ENCODE measurements around the gene ANKRD33. TPM values are rescaled to one million over a fixed set of nuclear protein-coding genes. Genes with fewer than 3 reads are reported as not detected.

Gene ANKRD33
- total RNA-seq, 1 donor from 2014 or later = not detected

DNA sequence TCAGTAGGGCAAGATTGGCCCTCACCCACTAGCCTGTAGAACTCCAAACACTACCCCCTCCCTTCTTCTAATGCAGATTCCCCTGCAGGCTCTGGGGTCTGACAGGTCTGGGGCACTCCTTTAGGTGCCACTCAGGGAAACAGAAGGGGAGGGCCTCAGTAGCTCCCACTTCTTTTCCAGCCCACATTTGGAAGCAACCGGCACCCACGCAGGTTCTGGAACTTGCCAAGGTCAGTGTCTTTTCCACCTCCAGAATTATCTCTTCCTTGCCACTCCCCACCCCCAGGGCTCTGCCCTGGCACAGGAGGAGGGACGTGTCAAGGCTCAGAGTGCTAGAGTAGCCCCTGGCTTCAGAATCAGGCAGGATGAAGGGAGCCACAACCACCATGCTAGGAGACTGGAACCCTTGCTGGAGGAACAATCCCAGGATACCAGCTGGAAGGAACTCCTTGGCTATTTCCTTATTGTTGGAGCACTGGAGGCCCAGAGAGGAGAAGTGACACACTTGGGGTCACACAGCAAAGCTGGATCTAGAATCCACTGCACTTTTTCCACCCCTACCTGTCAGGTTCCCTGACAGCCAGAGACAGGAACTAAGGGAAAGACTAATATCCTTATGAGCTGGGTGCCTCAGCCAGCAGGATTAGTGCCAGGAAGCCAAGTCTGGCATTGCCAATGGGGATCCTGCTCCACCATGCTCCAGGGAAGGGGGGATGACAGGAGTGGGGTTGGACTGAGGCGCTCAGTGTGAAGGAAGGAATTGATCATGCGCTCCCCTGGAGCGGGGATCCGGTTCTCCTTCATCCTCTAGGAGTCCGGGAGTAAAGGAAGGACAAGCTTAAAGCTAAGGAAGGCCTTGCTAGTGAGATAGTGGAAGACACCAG lies 37.6 kb upstream of the ANKRD33 start:
- no peak overlapping the region for H3K4me3 Mint-ChIP-seq
- H3K27me3 Mint-ChIP-seq = peaks cover 49% of the 10 kb centered on the region
- DNase-seq = no peak
- intact Hi-C loops (cut with micrococcal nuclease) = no loop called here
- peaks cover 9% of the 10 kb centered on the region for H3K4me1 Mint-ChIP-seq
- H3K27ac Mint-ChIP-seq = no peak overlapping the region
- no peaks in the 10 kb centered on the region for H3K9me3 Mint-ChIP-seq
- H3K36me3 Mint-ChIP-seq (ENCODE audit: low read depth) = peaks cover 2% of the 10 kb centered on the region

DNA sequence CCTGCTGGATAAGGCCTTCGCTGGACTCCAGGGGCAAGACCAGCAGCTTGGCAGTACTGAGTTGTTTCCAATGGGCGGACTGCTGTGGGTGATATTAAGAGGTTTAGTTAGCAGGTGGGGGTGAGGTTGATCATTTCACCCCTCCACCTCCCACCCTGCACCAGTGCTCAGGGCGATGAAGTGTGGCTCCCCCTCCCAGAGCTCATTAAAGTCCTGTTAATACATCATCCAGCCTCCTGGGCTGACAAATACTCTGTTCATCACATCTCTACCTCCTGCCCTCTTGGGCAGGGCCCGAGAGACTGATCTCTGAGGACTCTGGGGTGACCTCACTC lies 37.0 kb upstream of the ANKRD33 start:
- no peaks in the 10 kb centered on the region for H3K9me3 Mint-ChIP-seq
- DNase-seq = no peak
- H3K27ac Mint-ChIP-seq = no peak overlapping the region
- H3K36me3 Mint-ChIP-seq (ENCODE audit: low read depth) = peaks cover 2% of the 10 kb centered on the region
- H3K27me3 Mint-ChIP-seq = peaks cover 43% of the 10 kb centered on the region
- intact Hi-C loops (cut with micrococcal nuclease) = no loop called here
- H3K4me3 Mint-ChIP-seq = no peak overlapping the region
- H3K4me1 Mint-ChIP-seq = peaks cover 9% of the 10 kb centered on the region

DNA sequence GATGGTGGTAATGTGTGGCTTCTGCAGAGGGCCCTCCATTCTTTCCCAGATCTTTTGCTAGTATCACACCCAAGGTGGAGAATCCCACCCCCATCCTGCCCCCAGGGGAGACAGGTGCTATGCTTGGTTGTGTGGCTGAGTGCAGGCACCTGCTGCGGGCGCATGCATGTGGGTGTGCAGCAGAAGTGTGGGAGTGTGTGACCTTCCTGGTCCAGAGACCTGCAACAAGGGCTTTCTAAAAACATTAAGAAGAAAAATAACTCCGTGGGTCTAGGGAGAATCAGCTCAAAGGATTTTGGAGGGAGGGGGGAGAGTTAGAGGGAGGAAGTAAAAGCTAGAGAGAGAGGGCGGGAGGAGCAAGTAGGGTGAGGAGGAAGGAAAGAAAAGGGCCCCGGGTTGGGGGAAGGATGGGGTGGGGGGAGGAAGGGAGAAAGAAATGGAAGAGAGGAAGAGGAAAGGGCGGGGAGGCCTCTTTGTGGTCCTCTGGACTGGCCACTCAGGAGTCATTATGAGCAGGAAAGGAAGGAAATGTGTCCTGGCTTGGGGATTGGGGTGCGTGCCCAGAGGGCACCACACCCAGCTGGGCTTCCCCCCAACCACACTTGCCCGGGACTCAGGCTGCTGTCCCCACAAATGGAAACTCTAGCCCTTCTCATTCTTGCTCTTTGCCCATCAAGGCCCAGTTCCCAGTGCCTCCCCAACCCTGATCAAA lies 36.3 kb upstream of the ANKRD33 start:
- no peak overlapping the region for H3K4me3 Mint-ChIP-seq
- DNase-seq = no peak
- no peaks in the 10 kb centered on the region for H3K9me3 Mint-ChIP-seq
- H3K4me1 Mint-ChIP-seq = peaks cover 7% of the 10 kb centered on the region
- intact Hi-C loops (cut with micrococcal nuclease) = no loop called here
- no peak overlapping the region for H3K27ac Mint-ChIP-seq
- H3K36me3 Mint-ChIP-seq (ENCODE audit: low read depth) = no peaks in the 10 kb centered on the region
- peaks cover 41% of the 10 kb centered on the region for H3K27me3 Mint-ChIP-seq

DNA sequence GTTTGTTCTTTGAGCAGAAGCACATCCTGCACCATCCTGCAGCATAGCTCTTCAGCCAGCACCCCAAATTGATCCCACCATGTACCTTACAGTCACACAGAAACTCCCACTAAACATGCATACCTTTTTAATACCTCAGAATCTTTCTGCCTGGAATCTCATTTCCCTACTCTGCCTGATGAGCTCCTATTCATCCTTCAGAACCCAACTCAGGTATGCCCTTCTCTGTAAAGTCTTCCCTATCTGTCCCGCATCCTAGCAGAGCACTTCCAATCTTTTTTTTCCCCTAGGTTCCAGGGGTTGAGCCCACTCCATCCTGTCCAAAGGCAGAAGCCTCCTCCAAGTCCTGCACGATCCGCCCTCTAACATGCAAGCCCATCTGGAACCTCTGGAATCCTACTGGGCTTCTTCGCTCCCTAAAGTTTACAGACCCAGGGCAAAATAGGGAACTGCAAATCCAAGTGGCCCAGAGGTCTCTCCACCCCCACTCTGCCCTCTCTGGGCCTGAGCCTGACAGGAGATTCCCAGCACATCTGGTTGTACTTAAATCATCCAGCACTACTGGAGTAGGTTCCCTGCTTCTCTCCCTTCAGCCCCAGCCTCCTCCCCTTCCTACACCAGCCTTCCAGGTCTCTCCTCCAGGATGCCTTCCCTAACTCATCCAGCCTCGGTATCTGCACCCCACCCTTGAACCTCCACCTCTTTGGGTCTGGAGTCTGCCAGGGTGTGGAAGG lies 35.3 kb upstream of the ANKRD33 start:
- Mint-ChIP-seq H3K4me1 (peaks cover 5% of the 10 kb centered on the region), H3K4me3 (no peak overlapping the region), H3K27me3 (peaks cover 41% of the 10 kb centered on the region), H3K9me3 (no peaks in the 10 kb centered on the region), H3K36me3 (ENCODE audit: low read depth) (no peaks in the 10 kb centered on the region), H3K27ac (no peak overlapping the region)
- intact Hi-C loops (cut with micrococcal nuclease) = no loop called here
- no peak for DNase-seq

DNA sequence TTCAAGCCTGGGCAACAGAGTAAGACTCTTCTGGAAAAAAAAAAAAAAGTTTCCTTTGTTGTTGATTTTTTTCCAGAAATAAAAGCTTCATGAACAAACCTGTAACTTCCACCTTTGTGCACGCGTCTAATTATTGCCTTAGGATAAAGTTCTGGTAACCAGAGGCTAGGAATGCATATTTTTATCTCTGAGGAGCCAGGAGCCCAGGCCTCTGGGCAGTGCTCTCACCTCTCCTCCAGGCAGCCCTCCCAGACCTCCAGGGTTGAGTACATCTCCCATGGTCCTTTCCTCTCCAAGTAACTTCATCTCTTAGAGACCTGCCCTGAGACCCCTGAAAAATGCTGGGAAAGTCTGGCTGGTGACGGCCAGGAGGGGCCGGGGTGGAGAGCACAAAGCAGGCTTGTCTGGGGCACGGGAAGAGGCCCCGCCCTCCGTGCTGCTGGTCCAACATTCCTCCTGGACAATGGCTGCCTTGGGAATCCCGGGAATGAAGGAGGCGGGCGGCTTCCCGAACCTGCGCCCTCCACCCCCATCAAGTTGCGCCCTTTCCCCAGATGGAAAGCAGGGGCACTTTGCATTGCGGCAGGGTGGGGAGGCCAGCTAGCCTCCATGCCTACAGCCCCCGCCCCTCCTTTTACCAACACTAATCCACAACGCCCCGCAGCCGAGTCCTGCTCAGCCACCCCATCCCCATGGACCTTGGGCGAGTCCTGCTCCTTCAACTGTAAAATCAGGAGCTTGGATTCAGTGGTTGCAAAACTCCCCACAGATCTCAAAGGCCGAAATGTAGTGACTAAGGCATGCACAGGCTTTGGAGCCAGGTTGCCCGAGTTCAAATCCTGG lies 32.1 kb upstream of the ANKRD33 start:
- peaks cover 29% of the 10 kb centered on the region for H3K27me3 Mint-ChIP-seq
- no peaks in the 10 kb centered on the region for H3K36me3 Mint-ChIP-seq (ENCODE audit: low read depth)
- H3K27ac Mint-ChIP-seq = no peak overlapping the region
- DNase-seq = no peak
- H3K4me3 Mint-ChIP-seq = no peak overlapping the region
- intact Hi-C loops (cut with micrococcal nuclease) = no loop called here
- H3K4me1 Mint-ChIP-seq = peaks cover 5% of the 10 kb centered on the region
- no peaks in the 10 kb centered on the region for H3K9me3 Mint-ChIP-seq

DNA sequence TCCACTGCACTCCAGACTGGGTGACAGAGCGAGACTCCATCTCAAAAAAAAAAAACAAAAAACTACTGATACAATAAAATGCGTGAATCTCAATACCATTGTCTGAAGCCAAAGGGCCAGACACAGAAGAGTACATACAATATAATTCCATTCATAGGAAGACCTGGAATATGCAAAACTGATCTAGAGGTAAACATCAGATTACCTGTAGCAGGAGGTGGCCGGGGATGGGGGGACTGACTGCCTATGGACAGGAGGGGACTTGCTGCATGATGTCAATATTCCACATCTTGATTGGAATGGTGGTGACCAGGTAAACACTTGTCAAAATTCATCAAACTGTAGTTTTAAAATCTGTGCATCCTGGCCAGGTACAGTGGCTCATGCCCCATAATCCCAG lies 26.9 kb upstream of the ANKRD33 start:
- Mint-ChIP-seq H3K9me3 (no peaks in the 10 kb centered on the region), H3K4me3 (no peak overlapping the region), H3K27ac (no peak overlapping the region), H3K27me3 (peaks cover 48% of the 10 kb centered on the region), H3K4me1 (no peaks in the 10 kb centered on the region), H3K36me3 (ENCODE audit: low read depth) (no peaks in the 10 kb centered on the region)
- intact Hi-C loops (cut with micrococcal nuclease) = no loop called here
- DNase-seq = no peak

DNA sequence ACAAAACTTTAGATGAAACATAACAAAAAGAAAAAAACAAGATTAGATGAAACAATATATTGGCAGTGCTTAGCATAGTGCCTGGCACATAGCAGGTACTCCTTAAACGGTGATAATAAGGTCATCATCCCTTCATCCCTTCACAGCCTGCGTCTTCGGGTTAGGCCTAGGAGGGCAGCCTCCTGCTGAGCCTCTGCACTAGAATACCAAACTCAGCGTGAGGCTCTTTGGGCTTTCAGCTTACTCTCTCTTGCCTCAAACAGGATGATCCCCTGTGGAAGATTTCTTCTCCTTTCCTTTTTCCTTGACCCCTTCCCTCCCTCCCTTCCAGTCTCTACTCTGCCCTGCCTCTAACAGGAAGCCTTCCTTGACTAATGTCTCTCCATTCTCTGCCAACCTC lies 25.0 kb upstream of the ANKRD33 start:
- H3K27me3 Mint-ChIP-seq = peaks cover 52% of the 10 kb centered on the region

DNA sequence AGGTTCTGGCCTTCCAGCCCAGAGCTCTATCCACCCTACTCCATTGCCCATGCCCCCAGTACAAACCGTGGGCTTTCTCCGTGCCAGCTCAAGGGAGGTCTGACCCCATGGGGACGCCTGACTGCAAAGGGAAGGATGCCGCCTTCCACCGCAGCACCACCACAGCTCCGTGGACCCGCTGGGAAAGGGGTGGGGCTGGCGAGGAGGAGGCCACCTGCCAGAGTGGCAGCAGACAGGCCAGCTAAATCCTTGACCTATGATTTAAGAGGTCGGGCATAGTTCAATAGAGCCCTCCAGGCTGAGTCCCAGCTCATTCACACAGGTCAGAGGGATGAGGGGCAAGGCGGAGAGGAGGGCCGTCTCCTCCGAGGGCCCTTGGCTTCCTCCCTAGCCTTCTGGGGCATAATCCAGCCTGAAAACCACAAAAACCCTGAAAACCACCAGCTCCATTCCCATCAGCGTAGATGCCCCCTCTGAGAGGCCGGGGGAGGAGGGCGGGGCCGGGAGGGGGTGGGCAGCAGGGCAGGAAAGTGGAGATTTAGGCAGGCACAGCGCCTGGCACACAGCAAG lies 24.5 kb upstream of the ANKRD33 start:
- Mint-ChIP-seq H3K36me3 (ENCODE audit: low read depth) (no peaks in the 10 kb centered on the region), H3K9me3 (no peaks in the 10 kb centered on the region), H3K4me1 (no peaks in the 10 kb centered on the region), H3K27ac (no peak overlapping the region), H3K4me3 (no peak overlapping the region), H3K27me3 (peaks cover 57% of the 10 kb centered on the region)
- intact Hi-C loops (cut with micrococcal nuclease) = no loop called here
- DNase-seq = no peak

More for the DNA sequence above, 25.0 kb upstream of the ANKRD33 start:
- H3K4me3 Mint-ChIP-seq = no peak overlapping the region
- no peaks in the 10 kb centered on the region for H3K4me1 Mint-ChIP-seq
- H3K9me3 Mint-ChIP-seq = no peaks in the 10 kb centered on the region
- H3K27ac Mint-ChIP-seq = no peak overlapping the region
- H3K36me3 Mint-ChIP-seq (ENCODE audit: low read depth) = no peaks in the 10 kb centered on the region
- DNase-seq = no peak
- intact Hi-C loops (cut with micrococcal nuclease) = no loop called here

DNA sequence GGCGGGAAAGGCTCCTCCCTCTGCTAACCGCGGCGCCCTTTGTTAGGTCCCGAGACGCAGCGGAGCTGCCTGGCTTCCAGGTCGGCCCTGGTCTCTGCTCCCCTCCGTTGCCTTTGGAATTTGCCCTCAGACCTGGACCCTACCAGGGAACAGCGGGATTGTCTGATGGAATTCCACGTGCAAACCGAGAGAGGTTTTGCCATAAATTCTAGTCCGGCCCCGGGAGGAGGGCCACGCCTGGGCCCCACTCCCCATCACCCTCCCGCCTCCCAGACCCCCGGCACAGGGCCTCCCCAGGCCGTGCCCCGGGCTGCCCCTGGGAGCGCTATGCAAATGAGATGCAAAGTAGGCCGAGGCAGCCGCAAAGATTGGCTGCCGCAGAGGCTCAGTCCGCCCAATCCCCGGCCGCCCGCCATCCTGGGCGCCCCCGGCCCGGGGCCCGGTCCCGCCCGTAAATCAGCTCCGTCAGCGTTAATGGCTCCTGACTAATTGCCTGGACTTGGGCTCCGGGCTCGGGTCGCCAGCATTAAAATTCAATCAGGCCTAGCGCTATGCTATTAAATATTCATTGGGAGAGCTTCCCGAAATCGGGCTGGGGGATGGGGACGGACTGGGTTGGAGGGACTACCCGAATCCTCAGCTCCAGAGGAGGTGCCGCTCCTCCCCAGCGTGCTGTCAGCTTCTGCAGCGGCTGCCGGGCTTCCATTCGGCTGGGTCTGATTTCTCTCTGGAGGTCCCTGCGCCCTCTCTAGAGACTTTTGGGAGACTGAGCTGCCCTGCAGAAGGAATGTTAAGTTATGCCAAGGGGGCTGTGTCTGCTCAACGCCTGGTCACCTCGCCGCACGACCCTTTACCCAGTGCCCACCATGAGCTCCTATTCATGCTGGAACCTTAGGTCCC lies 23.7 kb upstream of the ANKRD33 start:
- intact Hi-C loops (cut with micrococcal nuclease) = no loop called here
- H3K27ac Mint-ChIP-seq = no peak overlapping the region
- H3K36me3 Mint-ChIP-seq (ENCODE audit: low read depth) = no peaks in the 10 kb centered on the region
- H3K9me3 Mint-ChIP-seq = no peaks in the 10 kb centered on the region
- H3K27me3 Mint-ChIP-seq = peaks cover 63% of the 10 kb centered on the region
- H3K4me1 Mint-ChIP-seq = no peaks in the 10 kb centered on the region
- no peak for DNase-seq
- H3K4me3 Mint-ChIP-seq = no peak overlapping the region

DNA sequence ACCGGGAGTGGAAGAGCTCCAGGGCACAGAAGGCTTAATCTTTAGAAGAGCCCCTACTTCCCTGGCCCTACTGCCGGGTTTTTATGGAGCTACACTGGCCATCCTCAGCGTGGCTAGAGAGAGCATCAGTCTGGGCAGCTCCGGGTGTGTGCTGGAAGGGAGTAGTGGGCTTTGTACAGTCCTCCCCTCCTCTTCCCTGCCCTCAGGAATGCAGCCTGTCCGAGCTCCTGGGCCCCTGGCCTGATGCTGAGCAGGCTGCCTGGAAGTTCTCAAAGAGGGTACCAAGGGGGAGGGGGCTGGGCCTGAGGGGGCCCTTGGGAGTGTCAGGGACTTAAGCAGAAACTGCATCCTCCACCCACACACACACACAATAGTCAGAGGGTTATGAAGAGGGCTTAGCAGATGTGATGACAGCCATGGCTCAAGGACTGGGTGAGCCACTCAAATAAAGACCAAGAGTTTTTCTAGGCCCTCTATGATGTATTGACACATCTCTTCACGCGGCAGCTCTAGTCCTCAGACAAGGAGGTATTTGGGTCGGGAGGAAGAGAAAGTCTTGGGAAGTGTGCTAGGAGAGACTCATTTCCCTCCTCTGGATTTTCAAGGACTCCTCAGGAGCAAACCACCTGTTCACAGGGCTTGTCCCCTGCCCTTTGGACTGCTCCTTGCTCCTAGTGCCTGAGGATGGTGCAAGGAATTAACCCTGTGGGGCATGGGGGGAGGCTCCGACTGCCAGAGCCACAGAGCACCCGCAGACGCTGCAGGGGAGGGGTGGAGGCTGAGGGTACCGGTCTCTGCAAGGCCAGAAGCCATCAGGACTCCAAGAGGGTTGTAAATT lies 22.9 kb upstream of the ANKRD33 start:
- no peak for DNase-seq
- Mint-ChIP-seq H3K4me3 (no peak overlapping the region), H3K36me3 (ENCODE audit: low read depth) (no peaks in the 10 kb centered on the region), H3K27ac (no peak overlapping the region), H3K27me3 (peaks cover 69% of the 10 kb centered on the region), H3K9me3 (no peaks in the 10 kb centered on the region), H3K4me1 (peaks cover 1% of the 10 kb centered on the region)
- intact Hi-C loops (cut with micrococcal nuclease) = no loop called here

DNA sequence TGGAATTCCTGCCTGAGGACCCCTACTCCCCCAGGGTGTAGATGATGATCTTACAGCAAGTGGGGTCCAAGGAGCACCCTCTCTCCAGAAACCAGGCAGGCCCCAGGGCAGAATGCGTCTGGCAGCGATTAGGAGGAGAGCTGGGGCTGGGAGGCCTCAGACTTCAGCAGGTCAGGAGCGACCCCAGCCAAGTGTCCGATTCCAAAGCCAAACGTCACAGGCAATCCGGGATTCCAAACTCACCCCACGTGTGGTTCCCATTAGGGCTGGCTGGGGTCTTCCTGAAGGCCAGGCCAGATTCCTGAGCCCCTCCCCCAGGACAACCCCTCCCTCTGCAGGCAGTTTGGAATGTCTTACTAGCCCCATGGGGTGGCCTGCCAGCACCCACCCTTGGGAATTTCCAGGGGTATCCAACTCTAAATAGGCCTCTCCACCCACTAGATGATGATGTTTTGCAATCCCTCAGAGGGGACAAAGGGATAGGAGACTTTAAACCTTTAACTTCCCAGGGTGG lies 22.1 kb upstream of the ANKRD33 start:
- H3K27ac Mint-ChIP-seq = no peak overlapping the region
- no peaks in the 10 kb centered on the region for H3K9me3 Mint-ChIP-seq
- DNase-seq = no peak
- no peak overlapping the region for H3K4me3 Mint-ChIP-seq
- H3K4me1 Mint-ChIP-seq = peaks cover 6% of the 10 kb centered on the region
- intact Hi-C loops (cut with micrococcal nuclease) = no loop called here
- H3K27me3 Mint-ChIP-seq = peaks cover 75% of the 10 kb centered on the region
- H3K36me3 Mint-ChIP-seq (ENCODE audit: low read depth) = no peaks in the 10 kb centered on the region

DNA sequence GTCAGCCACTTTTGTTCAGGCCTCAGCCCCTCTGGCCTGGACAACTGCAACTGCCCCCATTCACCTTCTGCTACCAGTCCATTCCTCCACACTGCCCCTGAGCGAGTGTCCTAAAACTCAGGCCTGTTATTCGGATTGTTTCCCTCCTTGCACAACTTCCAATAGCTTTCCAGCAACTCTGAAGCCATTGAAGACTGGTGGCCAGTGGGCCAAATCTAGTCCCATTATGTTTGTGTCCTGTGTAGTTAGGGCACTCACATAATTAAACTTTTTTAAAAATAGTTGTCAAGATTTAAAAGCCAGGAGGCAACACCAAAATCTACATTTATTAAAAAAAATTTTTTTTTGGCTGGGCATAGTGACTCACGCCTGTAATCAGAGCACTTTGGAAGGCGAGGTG lies 21.6 kb upstream of the ANKRD33 start:
- DNase-seq = no peak
- intact Hi-C loops (cut with micrococcal nuclease) = no loop called here
- H3K36me3 Mint-ChIP-seq (ENCODE audit: low read depth) = no peaks in the 10 kb centered on the region
- peaks cover 74% of the 10 kb centered on the region for H3K27me3 Mint-ChIP-seq
- H3K9me3 Mint-ChIP-seq = no peaks in the 10 kb centered on the region
- no peak overlapping the region for H3K4me3 Mint-ChIP-seq
- peaks cover 6% of the 10 kb centered on the region for H3K4me1 Mint-ChIP-seq
- no peak overlapping the region for H3K27ac Mint-ChIP-seq
